Left ventricle myocardium inferior (tissue), 1 donor: ENCODE data around the gene BAIAP2L2. TPM values are rescaled to one million over a fixed set of nuclear protein-coding genes. Genes with fewer than 3 reads are reported as not detected.

ENCODE experiments used
- DNase-seq: peaks from one replicate; pipeline ENCODE4 v3.0.0-alpha.2; 2020
- H3K27ac ChIP-seq: fragments of 200-600 bp; replicated peaks from 2 replicates; pipeline ENCODE4 v1.8.0; 2021
- H3K27me3 ChIP-seq: fragments of 200-600 bp; 2 replicates; pipeline ENCODE4 v1.8.0; 2021; ENCODE audit warnings: low read depth
- H3K36me3 ChIP-seq: fragments of 200-600 bp; 2 replicates; pipeline ENCODE4 v1.8.0; 2021
- H3K4me1 ChIP-seq: fragments of 200-600 bp; 2 replicates; pipeline ENCODE4 v1.8.0; 2021
- H3K4me3 ChIP-seq: fragments of 200-600 bp; 2 replicates; pipeline ENCODE4 v1.8.0; 2021; ENCODE audit warnings: mild to moderate bottlenecking, moderate library complexity
- H3K9me3 ChIP-seq: fragments of 200-600 bp; replicated peaks from 2 replicates; pipeline ENCODE4 v1.8.0; 2021
- CTCF ChIP-seq: fragments of 200-600 bp; IDR thresholded peaks from 2 replicates; pipeline ENCODE4 v1.8.0; 2021; ENCODE audit warnings: antibody characterized with exemption, mild to moderate bottlenecking, borderline replicate concordance
- intact Hi-C: fragments of 100-400 bp; cut with micrococcal nuclease; formaldehyde crosslinking; loops from one replicate; pipeline ENCODE4 v1.11.0; 2022
- total RNA-seq: library from RNA; stranded (reverse); fragmentation: NEBNext Ultra II Directional; extraction: Animal tissue kit (Norgen Biotek cat#: 25700); gene quantifications from one replicate; pipeline ENCODE4 v1.2.1, GENCODE V29; 2021
- donor health status: DM: no; HTN: yes; CAD: no; lungs with severe emphysema.

The BAIAP2L2 gene
- total RNA-seq, 1 donor from 2014 or later: 0.16 TPM

DNA sequence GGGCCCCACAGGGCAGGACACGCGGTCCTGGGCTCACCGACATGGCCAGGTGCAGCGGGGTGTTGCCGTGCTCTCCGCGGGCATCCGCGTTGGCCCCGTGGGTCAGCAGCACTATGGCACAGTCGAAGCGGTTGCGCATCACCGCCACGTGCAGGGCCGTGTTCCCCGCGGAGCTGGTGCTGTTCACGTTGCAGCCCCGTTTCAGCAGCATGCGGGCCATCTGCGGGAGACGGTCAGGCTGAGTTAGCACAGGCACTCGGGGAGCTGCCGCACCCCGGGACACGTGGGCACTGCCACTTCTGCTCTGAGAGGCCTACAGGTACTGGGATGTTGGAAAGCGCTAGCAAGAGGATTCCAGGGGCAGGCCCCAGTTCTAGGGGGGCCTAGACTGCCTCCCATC is 22.3 kb upstream of the BAIAP2L2 start:
- H3K9me3 ChIP-seq: no peaks in the 10 kb centered on the region
- no peak overlapping the region for H3K27ac ChIP-seq
- TF ChIP-seq CTCF: no peak
- H3K4me3 ChIP-seq: no peak overlapping the region
- no peaks in the 10 kb centered on the region for H3K27me3 ChIP-seq
- DNase-seq: no peak
- peaks cover 13% of the 10 kb centered on the region for H3K4me1 ChIP-seq
- intact Hi-C loops: no loop called here
- H3K36me3 ChIP-seq: peaks cover 47% of the 10 kb centered on the region

DNA sequence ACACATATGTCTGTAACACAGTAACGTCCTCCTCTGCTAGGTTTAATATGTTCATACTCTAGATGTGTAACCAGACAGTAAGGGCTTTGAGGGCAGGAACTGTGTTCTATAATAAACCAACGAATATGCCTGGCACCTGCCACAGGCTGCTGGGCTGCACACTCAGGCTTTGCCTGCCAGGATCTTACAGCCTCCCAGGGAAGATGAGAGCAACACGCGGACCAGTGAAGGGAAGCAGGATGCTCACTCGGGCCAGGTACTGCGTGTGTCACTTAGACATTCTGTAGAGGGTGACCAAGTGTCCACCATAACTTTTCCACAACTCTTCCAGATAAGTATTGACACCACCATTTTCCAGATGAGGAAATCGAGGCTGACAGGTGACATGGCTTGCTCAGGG is 21.7 kb upstream of the BAIAP2L2 start:
- Histone ChIP-seq H3K27ac (peak overlapping the region; percentile 51), H3K36me3 (peaks cover 47% of the 10 kb centered on the region), H3K9me3 (no peaks in the 10 kb centered on the region), H3K4me1 (peaks cover 13% of the 10 kb centered on the region), H3K27me3 (no peaks in the 10 kb centered on the region), H3K4me3 (no peak overlapping the region)
- DNase-seq: no peak
- intact Hi-C loops: no loop called here
- no peak for TF ChIP-seq CTCF

- TF ChIP-seq CTCF: no peak
- no peak for DNase-seq
- Histone ChIP-seq H3K36me3 (peaks cover 44% of the 10 kb centered on the region), H3K9me3 (no peaks in the 10 kb centered on the region), H3K27me3 (no peaks in the 10 kb centered on the region), H3K4me1 (peaks cover 13% of the 10 kb centered on the region), H3K4me3 (no peak overlapping the region), H3K27ac (peak overlapping the region; percentile 51)
- intact Hi-C loops: no loop called here
These were observed 20.9 kb upstream of the BAIAP2L2 start for GRCh38 chr22:38131399-38131798.

DNA sequence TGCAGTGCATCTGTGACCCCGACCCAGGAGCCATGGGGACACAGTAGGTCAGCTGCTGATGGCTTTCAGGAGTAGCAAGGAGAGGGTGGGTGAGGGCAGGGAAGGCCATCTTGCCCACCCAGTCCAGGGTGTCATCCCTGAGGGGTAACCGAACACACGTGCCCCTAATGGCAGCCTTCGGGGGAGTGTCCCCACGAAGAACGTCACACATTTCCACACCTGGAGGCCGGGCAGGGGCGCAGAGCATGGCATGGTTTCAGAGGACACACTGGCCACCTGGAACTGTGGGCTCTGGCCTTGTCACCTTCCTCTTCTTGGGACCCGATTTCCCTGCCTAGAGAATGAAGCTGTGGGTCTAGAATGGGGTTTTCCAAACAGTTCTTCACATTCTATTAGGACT is 19.4 kb upstream of the BAIAP2L2 start:
- Histone ChIP-seq H3K9me3 (no peaks in the 10 kb centered on the region), H3K27me3 (no peaks in the 10 kb centered on the region), H3K36me3 (peaks cover 34% of the 10 kb centered on the region), H3K27ac (no peak overlapping the region), H3K4me3 (no peak overlapping the region), H3K4me1 (peaks cover 13% of the 10 kb centered on the region)
- no peak for DNase-seq
- TF ChIP-seq CTCF: no peak
- intact Hi-C loops: no loop called here

- DNase-seq: no peak
- peaks cover 29% of the 10 kb centered on the region for H3K36me3 ChIP-seq
These were observed 18.5 kb upstream of the BAIAP2L2 start for GRCh38 chr22:38129021-38129420.

More at GRCh38 chr22:38129021-38129420, 18.5 kb upstream of the BAIAP2L2 start:
- H3K27me3 ChIP-seq: no peaks in the 10 kb centered on the region
- no peak for TF ChIP-seq CTCF
- H3K4me1 ChIP-seq: peaks cover 13% of the 10 kb centered on the region
- no peak overlapping the region for H3K4me3 ChIP-seq
- intact Hi-C loops: no loop called here
- no peaks in the 10 kb centered on the region for H3K9me3 ChIP-seq
- H3K27ac ChIP-seq: no peak overlapping the region
